GM23248 (cell line): ENCODE measurements around the gene NAA16. TPM values are rescaled to one million over a fixed set of nuclear protein-coding genes. Genes with fewer than 3 reads are reported as not detected.

Experiments used
- DNase-seq: peaks from one replicate; pipeline ENCODE4 v3.0.0-alpha.2; 2015
- H2AFZ ChIP-seq: fragments of 200-600 bp; sonication (generic); 2 replicates; pipeline ENCODE4 v1.6.1; 2016; ENCODE audit warnings: antibody characterized with exemption
- H3F3A ChIP-seq: fragments of 200-600 bp; sonication (generic); 2 replicates; pipeline ENCODE4 v1.6.1; 2016; ENCODE audit warnings: mild to moderate bottlenecking, antibody characterized with exemption, mixed run types; ENCODE audit not compliant: insufficient read depth
- H3K27ac ChIP-seq: fragments of 200-600 bp; sonication (generic); 2 replicates; pipeline ENCODE4 v1.5.1; 2016; ENCODE audit warnings: mild to moderate bottlenecking
- H3K27me3 ChIP-seq: fragments of 200-600 bp; sonication (generic); replicated peaks from 2 replicates; pipeline ENCODE4 v1.6.1; 2016; ENCODE audit warnings: mild to moderate bottlenecking; ENCODE audit not compliant: insufficient read depth
- H3K36me3 ChIP-seq: fragments of 200-600 bp; sonication (generic); 2 replicates; pipeline ENCODE4 v1.6.1; 2016; ENCODE audit warnings: low read depth, mild to moderate bottlenecking
- H3K4me1 ChIP-seq: fragments of 200-600 bp; sonication (generic); 2 replicates; pipeline ENCODE4 v1.6.1; 2016; ENCODE audit warnings: mild to moderate bottlenecking; ENCODE audit not compliant: insufficient read depth
- H3K4me2 ChIP-seq: fragments of 200-600 bp; sonication (generic); one replicate; pipeline ENCODE4 v1.6.1; 2016; ENCODE audit warnings: mild to moderate bottlenecking; ENCODE audit not compliant: unreplicated experiment
- H3K4me3 ChIP-seq: fragments of 200-600 bp; sonication (generic); 2 replicates; pipeline ENCODE4 v1.5.1; 2016; ENCODE audit warnings: mild to moderate bottlenecking
- H3K79me2 ChIP-seq: fragments of 200-600 bp; sonication (generic); 2 replicates; pipeline ENCODE4 v1.6.1; 2016; ENCODE audit warnings: mild to moderate bottlenecking; ENCODE audit not compliant: insufficient read depth
- H3K9ac ChIP-seq: fragments of 200-600 bp; sonication (generic); 2 replicates; pipeline ENCODE4 v1.6.1; 2016; ENCODE audit warnings: mild to moderate bottlenecking
- H3K9me2 ChIP-seq: fragments of 200-600 bp; sonication (generic); 2 replicates; pipeline ENCODE4 v1.6.1; 2016; ENCODE audit warnings: mixed run types, mild to moderate bottlenecking, moderate library complexity; ENCODE audit not compliant: insufficient read depth
- H3K9me3 ChIP-seq: fragments of 200-600 bp; sonication (generic); one replicate; pipeline ENCODE4 v1.6.1; 2017; ENCODE audit warnings: low read depth
- H4K20me1 ChIP-seq: fragments of 200-600 bp; sonication (generic); 2 replicates; pipeline ENCODE4 v1.6.0; 2016; ENCODE audit not compliant: insufficient read depth
- EZH2 ChIP-seq: fragments of 200-600 bp; sonication (generic); IDR thresholded peaks from 2 replicates; pipeline ENCODE4 v1.6.1; 2018; ENCODE audit warnings: antibody characterized with exemption, mild to moderate bottlenecking; ENCODE audit not compliant: insufficient read depth, poor library complexity, severe bottlenecking
- EZH2phosphoT487 ChIP-seq: fragments of 200-600 bp; sonication (generic); IDR thresholded peaks from 2 replicates; pipeline ENCODE4 v1.6.1; 2018; ENCODE audit warnings: antibody characterized with exemption, moderate library complexity, mild to moderate bottlenecking, low read depth; ENCODE audit not compliant: insufficient read depth
- WGBS, 2 experiments: methylation state at CpG; one replicate each; pipeline ENCODE4 v1.1.6; 2015 to 2017; ENCODE audit warnings: low lambda C conversion rate in 2 of 2, low coverage in 1 of 2; ENCODE audit errors: missing lambda C conversion rate in 2 of 2; 5-methylcytosine and 5-hydroxymethylcytosine counted together
- in situ Hi-C: fragments of 300-500 bp; cut with MboI; formaldehyde crosslinking; loops from 2 replicates; pipeline ENCODE4 v1.15.0; 2020
- polyA plus RNA-seq: library from polyadenylated mRNA; unstranded; fragments of >200 nt; fragmentation: Nextera tagmentation; extraction: Ambion mirVana; gene quantifications from 2 replicates; pipeline ENCODE4 v1.2.1, GENCODE V29; 2016
- total RNA-seq: library from RNA; depleted of rRNA; stranded (reverse); fragments of >200 nt; shearing (Covaris generic); gene quantifications from 2 replicates; pipeline ENCODE4 v1.2.3, GENCODE V29; 2014

The NAA16 gene
- total and polyA plus RNA-seq, 2 experiments from 2014 or later, result 7.6 to 9.5 TPM

DNA sequence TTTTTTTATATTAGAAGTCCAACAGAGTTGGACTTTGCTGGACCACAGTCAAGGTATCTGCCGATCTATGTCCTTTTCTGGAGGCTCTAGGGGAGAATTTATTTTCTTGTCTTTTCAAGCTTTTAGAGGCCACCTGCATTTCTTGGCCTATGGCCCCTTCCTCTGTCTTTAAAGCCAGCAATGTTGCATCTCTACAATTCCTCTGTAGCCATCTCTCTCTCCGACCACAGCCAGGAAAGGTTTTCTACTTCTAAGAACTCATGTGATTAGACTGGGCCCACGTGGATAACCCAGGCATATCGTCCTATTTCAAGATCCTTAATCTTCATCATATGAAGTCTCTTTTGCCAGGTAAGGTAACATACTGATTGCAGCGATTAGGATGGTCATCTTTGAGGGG, 102.8 kb downstream of the NAA16 start:
- Histone ChIP-seq H3K27me3 (no peaks in the 10 kb centered on the region), H3K9me3 (no peaks in the 10 kb centered on the region), H3K4me2 (no peak overlapping the region), H2AFZ (no peak overlapping the region), H3K9ac (no peak overlapping the region), H3K27ac (no peak overlapping the region), H3K9me2 (no peaks in the 10 kb centered on the region), H3K36me3 (no peaks in the 10 kb centered on the region), H3F3A (no peaks in the 10 kb centered on the region), H4K20me1 (no peaks in the 10 kb centered on the region), H3K4me3 (no peak overlapping the region), H3K4me1 (no peaks in the 10 kb centered on the region), H3K79me2 (no peaks in the 10 kb centered on the region)
- WGBS, 2 experiments, result 90 to 94% methylated on average over 5 of the region's 5 CpGs
- no peak for DNase-seq
- in situ Hi-C loops, result loop anchor here (5.0 kb wide), 1 partner anchor 238 kb away; no protein-coding TSS in a partner anchor
- TF ChIP-seq EZH2 (no peak), EZH2phosphoT487 (no peak)

DNA sequence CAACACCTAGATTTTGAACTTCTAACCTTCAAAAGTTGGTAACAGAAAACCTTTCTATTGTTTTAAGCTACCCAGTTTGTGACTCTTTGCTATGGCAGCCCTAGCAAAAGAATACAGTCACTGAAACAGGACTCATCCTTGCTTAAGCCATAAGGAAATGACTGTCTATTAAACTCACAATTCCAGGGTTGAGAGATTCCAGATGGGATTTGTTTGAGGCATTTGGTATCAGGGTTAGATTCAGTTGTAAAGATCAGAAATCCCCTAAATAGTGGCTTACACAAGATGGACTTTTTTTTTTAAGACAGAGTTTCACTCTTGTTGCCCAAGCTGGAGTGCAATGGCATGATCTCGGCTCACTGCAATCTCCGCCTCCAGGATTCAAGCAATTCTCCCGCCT, 105.2 kb downstream of the NAA16 start:
- Histone ChIP-seq H3K4me1 (no peaks in the 10 kb centered on the region), H3K79me2 (no peaks in the 10 kb centered on the region), H3K4me3 (no peak overlapping the region), H3K4me2 (no peak overlapping the region), H3K9me2 (no peaks in the 10 kb centered on the region), H3K9ac (no peak overlapping the region), H3K36me3 (no peaks in the 10 kb centered on the region), H3K27ac (no peak overlapping the region), H3F3A (no peaks in the 10 kb centered on the region), H2AFZ (no peak overlapping the region), H4K20me1 (no peaks in the 10 kb centered on the region), H3K27me3 (no peaks in the 10 kb centered on the region), H3K9me3 (no peaks in the 10 kb centered on the region)
- peak; percentile 38 for DNase-seq
- in situ Hi-C loops, result no loop called here
- WGBS, 2 experiments, result 31 to 33% methylated on average over 3 of the region's 3 CpGs
- no peak for TF ChIP-seq EZH2phosphoT487
- no peak for TF ChIP-seq EZH2

DNA sequence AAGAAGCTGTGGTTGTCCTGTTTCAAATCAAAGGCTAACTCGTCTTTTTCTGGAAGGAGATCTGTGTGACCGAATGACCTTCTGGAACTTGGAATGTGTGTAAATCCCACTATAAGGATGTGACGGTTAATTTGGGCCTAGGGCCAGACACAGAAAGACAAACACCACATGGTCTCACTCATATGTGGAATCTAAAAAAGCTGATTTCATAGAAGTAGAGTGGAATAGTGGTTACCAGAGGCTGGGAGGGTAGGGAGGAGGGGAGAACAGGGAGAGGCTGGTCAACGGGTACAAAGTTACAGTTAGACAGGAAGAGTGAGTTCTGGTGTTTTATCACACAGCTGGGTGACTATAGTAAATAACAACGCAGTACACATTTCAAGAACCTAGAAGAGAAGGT, 107.0 kb downstream of the NAA16 start:
- no peak overlapping the region for H2AFZ ChIP-seq
- in situ Hi-C loops, result no loop called here
- WGBS, 2 experiments, result 49 to 54% methylated on average over 5 of the region's 5 CpGs
- H3K27me3 ChIP-seq, result no peaks in the 10 kb centered on the region
- H3K4me3 ChIP-seq, result no peak overlapping the region
- no peaks in the 10 kb centered on the region for H3K9me3 ChIP-seq
- no peak overlapping the region for H3K4me2 ChIP-seq
- H3K79me2 ChIP-seq, result no peaks in the 10 kb centered on the region
- no peaks in the 10 kb centered on the region for H4K20me1 ChIP-seq
- H3F3A ChIP-seq, result no peaks in the 10 kb centered on the region
- H3K9ac ChIP-seq, result no peak overlapping the region
- DNase-seq, result no peak
- H3K4me1 ChIP-seq, result no peaks in the 10 kb centered on the region
- TF ChIP-seq EZH2 (no peak), EZH2phosphoT487 (no peak)
- H3K27ac ChIP-seq, result no peak overlapping the region
- no peaks in the 10 kb centered on the region for H3K36me3 ChIP-seq
- H3K9me2 ChIP-seq, result no peaks in the 10 kb centered on the region

DNA sequence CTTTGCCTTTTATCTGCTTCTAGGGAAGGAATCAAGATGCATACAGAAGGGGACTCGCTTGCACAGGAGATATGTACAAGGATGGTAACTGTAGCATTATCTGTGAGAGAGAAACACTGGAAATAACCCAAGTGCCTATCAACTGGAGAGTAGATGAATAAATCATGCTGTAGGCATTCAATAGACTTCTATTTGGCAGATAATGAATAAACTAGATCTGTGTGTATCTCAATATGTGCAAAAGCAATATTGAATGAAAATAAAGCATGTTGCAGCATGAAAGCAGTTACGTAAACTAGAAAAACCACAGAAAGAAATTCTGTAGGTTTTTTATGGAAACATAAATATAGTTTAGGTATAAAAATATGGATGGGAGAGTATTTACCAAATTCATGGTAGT, 107.7 kb downstream of the NAA16 start:
- no peaks in the 10 kb centered on the region for H3K9me2 ChIP-seq
- no peaks in the 10 kb centered on the region for H3K4me1 ChIP-seq
- H3K9ac ChIP-seq, result no peak overlapping the region
- no peaks in the 10 kb centered on the region for H3K27me3 ChIP-seq
- H3K27ac ChIP-seq, result no peak overlapping the region
- H4K20me1 ChIP-seq, result no peaks in the 10 kb centered on the region
- in situ Hi-C loops, result no loop called here
- H3K79me2 ChIP-seq, result no peaks in the 10 kb centered on the region
- DNase-seq, result no peak
- H2AFZ ChIP-seq, result no peak overlapping the region
- WGBS, 2 experiments, result 94 to 100% methylated on average over 2 of the region's 2 CpGs
- no peaks in the 10 kb centered on the region for H3F3A ChIP-seq
- no peaks in the 10 kb centered on the region for H3K36me3 ChIP-seq
- TF ChIP-seq EZH2phosphoT487, result no peak
- TF ChIP-seq EZH2, result no peak
- H3K9me3 ChIP-seq, result no peaks in the 10 kb centered on the region
- no peak overlapping the region for H3K4me2 ChIP-seq
- no peak overlapping the region for H3K4me3 ChIP-seq

DNA sequence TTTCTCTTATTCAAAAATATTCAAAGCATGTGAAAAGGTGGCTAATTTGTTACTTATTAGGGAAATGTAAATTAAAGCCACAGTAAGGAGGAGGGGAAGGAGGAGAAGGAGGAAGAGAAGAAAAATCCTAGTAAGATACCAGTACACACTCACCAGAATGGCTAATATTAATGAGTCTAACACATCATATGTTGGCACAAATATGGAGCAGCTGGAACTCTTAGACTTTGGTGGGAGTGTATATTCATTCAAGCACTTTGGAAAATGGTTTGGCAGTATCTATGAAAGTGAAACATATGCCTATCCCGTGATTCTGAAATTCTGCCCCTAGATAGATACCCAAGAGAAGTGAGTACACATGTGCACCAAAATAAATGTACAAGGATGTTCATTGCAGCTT, 108.1 kb downstream of the NAA16 start:
- Histone ChIP-seq H3K4me2 (no peak overlapping the region), H4K20me1 (no peaks in the 10 kb centered on the region), H3F3A (no peaks in the 10 kb centered on the region), H2AFZ (no peak overlapping the region), H3K36me3 (no peaks in the 10 kb centered on the region), H3K27me3 (no peaks in the 10 kb centered on the region), H3K27ac (no peak overlapping the region), H3K79me2 (no peaks in the 10 kb centered on the region), H3K9ac (no peak overlapping the region), H3K4me1 (no peaks in the 10 kb centered on the region), H3K9me3 (no peaks in the 10 kb centered on the region), H3K4me3 (no peak overlapping the region), H3K9me2 (no peaks in the 10 kb centered on the region)
- no peak for DNase-seq
- TF ChIP-seq EZH2 (no peak), EZH2phosphoT487 (no peak)
- WGBS, 2 experiments, result 8 to 10% methylated on average over 1 of the region's 1 CpG
- in situ Hi-C loops, result no loop called here
